Stimulated activated CD8-positive, alpha-beta memory T cell treated with anti-CD3 and anti-CD28 coated beads, Interleukin-12 subunit alpha, Interleukin-12 subunit beta, amount 100 ng/mL, for 1 hour (primary cell): ENCODE data around the gene BFSP2.

Experiments
- DNase-seq: peaks from one replicate; pipeline ENCODE4 v3.0.0-alpha.2; 2020; ENCODE audit warnings: low read depth

The BFSP2 gene

GRCh38 chr3:133419151-133419909, 19.5 kb downstream of the BFSP2 start:
- no peak for DNase-seq

- DNase-seq: no peak
Measured at GRCh38 chr3:133424937-133425869, 25.3 kb downstream of the BFSP2 start.

- DNase-seq: no peak
Measured at GRCh38 chr3:133425898-133426297, 26.0 kb downstream of the BFSP2 start.

GRCh38 chr3:133426721-133427120, 26.9 kb downstream of the BFSP2 start:
- no peak for DNase-seq

- no peak for DNase-seq
Measured at GRCh38 chr3:133428552-133428951, 28.7 kb downstream of the BFSP2 start.

- DNase-seq: no peak
Measured at GRCh38 chr3:133429063-133429462, 29.2 kb downstream of the BFSP2 start.

- DNase-seq: no peak
Measured at GRCh38 chr3:133439563-133439962, 39.7 kb downstream of the BFSP2 start.

- DNase-seq: no peak
Measured at GRCh38 chr3:133440652-133441051, 40.8 kb downstream of the BFSP2 start.

GRCh38 chr3:133441867-133442270, 42.0 kb downstream of the BFSP2 start:
- no peak for DNase-seq

GRCh38 chr3:133442518-133442917, 42.7 kb downstream of the BFSP2 start:
- DNase-seq: no peak

- DNase-seq: no peak
Measured at GRCh38 chr3:133443649-133444422, 44.0 kb downstream of the BFSP2 start.

GRCh38 chr3:133444423-133444774, 44.5 kb downstream of the BFSP2 start:
- no peak for DNase-seq

GRCh38 chr3:133445108-133445507, 45.3 kb downstream of the BFSP2 start:
- no peak for DNase-seq

GRCh38 chr3:133447750-133448477, 48.1 kb downstream of the BFSP2 start:
- DNase-seq: no peak

- DNase-seq: no peak
Measured at GRCh38 chr3:133448478-133449122, 48.7 kb downstream of the BFSP2 start.

- DNase-seq: no peak
Measured at GRCh38 chr3:133451309-133451708, 51.5 kb downstream of the BFSP2 start.

GRCh38 chr3:133452641-133453319, 52.9 kb downstream of the BFSP2 start:
- DNase-seq: no peak

GRCh38 chr3:133453383-133453782, 53.5 kb downstream of the BFSP2 start:
- no peak for DNase-seq

- DNase-seq: no peak
Measured at GRCh38 chr3:133455281-133455680, 55.4 kb downstream of the BFSP2 start.

GRCh38 chr3:133455960-133456359, 56.1 kb downstream of the BFSP2 start:
- DNase-seq: no peak

- no peak for DNase-seq
Measured at GRCh38 chr3:133457025-133457424, 57.2 kb downstream of the BFSP2 start.
